Gastroesophageal sphincter (tissue), 3 donors: Measurements from ENCODE around the gene GPR150.

Experiments
- POLR2A ChIP-seq, 2 donors: fragments of 450-650 bp; IDR thresholded peaks; one replicate each; pipeline ENCODE4 v1.6.1; 2017; ENCODE audit warnings: antibody characterized with exemption in 2 of 2, mild to moderate bottlenecking in 2 of 2, moderate library complexity in 1 of 2
- TF ChIP-seq, protein P1 (sequence below), 4 experiments: fragments of 200-600 bp in 2 of 4; fragments of 450-650 bp in 2 of 4; sonication (generic) in 1 of 4; IDR thresholded peaks; one replicate each; pipeline ENCODE4 v1.5.1; 2017 to 2019; ENCODE audit warnings: antibody characterized with exemption in 4 of 4, mild to moderate bottlenecking in 2 of 4, moderate library complexity in 2 of 4

DNA sequence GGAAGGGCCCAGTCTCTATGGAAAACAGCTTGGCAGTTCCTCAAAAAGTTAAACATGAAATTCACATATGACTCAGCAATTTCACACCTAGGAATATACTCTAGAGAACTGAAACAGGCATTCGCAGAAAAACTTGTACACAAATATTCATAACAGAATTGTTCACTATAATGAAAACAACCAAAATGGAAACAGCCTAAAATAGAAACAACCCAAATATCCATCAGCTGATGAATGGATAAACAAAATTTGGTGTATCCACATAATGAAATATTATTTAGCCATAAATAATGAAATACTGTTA is 4.8 kb upstream of the GPR150 start:
- TF ChIP-seq, protein P1, sequence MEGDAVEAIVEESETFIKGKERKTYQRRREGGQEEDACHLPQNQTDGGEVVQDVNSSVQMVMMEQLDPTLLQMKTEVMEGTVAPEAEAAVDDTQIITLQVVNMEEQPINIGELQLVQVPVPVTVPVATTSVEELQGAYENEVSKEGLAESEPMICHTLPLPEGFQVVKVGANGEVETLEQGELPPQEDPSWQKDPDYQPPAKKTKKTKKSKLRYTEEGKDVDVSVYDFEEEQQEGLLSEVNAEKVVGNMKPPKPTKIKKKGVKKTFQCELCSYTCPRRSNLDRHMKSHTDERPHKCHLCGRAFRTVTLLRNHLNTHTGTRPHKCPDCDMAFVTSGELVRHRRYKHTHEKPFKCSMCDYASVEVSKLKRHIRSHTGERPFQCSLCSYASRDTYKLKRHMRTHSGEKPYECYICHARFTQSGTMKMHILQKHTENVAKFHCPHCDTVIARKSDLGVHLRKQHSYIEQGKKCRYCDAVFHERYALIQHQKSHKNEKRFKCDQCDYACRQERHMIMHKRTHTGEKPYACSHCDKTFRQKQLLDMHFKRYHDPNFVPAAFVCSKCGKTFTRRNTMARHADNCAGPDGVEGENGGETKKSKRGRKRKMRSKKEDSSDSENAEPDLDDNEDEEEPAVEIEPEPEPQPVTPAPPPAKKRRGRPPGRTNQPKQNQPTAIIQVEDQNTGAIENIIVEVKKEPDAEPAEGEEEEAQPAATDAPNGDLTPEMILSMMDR (IDR thresholded peaks at IDR 0.05): no peak
- no peak for TF ChIP-seq POLR2A (IDR thresholded peaks at IDR 0.05)
